ENCODE measurements around the gene JAM3. TPM values are rescaled to one million over a fixed set of nuclear protein-coding genes. Genes with fewer than 3 reads are reported as not detected.

JAM3 gene
- total RNA-seq, 2 donors from 2014 or later: 5.1 to 10.7 TPM

GRCh38 chr11:134125507-134125906 is 56.6 kb downstream of the JAM3 start:
- no peak for ATAC-seq
- DNase-seq: no peak
- intact Hi-C loops (cut with DNase I, micrococcal nuclease): no loop called here

- intact Hi-C loops (cut with DNase I, micrococcal nuclease): no loop called here
- no peak for DNase-seq
- ATAC-seq: no peak
Observed at GRCh38 chr11:134126217-134126822, 57.4 kb downstream of the JAM3 start.

GRCh38 chr11:134131628-134132244 is 62.9 kb downstream of the JAM3 start:
- DNase-seq (no peak), ATAC-seq (no peak)
- intact Hi-C loops (cut with DNase I, micrococcal nuclease): loop anchor here in 1 of 2 donors (5.0 to 10.0 kb wide), 2 partner anchors 69 to 207 kb away; no protein-coding TSS in a partner anchor

- intact Hi-C loops (cut with DNase I, micrococcal nuclease): loop anchor here in 1 of 2 donors (5.0 to 10.0 kb wide), 2 partner anchors 71 to 208 kb away; no protein-coding TSS in a partner anchor
- ATAC-seq (no peak), DNase-seq (no peak)
Observed at GRCh38 chr11:134132808-134133207, 63.9 kb downstream of the JAM3 start.

DNA sequence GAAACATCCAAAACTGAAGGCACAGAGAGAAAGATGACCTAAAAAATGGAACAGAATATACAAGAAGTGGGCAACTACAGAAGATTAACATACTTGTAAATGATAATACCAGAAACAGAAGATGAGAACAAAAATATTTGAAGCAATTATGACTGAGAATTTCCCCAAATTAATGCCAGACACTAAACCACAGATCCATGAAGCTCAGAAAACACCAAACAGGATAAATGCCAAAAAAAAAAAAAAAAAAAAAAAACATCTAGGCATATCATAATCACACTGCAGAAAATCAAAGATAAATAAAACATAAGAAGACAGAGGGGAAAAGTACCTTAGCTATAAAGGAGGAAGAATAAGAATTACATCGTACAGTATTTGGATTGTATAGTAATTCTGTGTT is 65.3 kb downstream of the JAM3 start:
- no peak for DNase-seq
- intact Hi-C loops (cut with DNase I, micrococcal nuclease): loop anchor here in 1 of 2 donors (5.0 to 10.0 kb wide), 2 partner anchors 72 to 209 kb away; no protein-coding TSS in a partner anchor
- no peak for ATAC-seq

- no peak for ATAC-seq
- intact Hi-C loops (cut with DNase I, micrococcal nuclease): loop anchor here in 1 of 2 donors (2.0 to 10.0 kb wide), 2 partner anchors 88 to 214 kb away; no protein-coding TSS in a partner anchor
- no peak for DNase-seq
Observed at GRCh38 chr11:134138376-134138775, 69.5 kb downstream of the JAM3 start.

- ATAC-seq (no peak), DNase-seq (no peak)
- intact Hi-C loops (cut with DNase I, micrococcal nuclease): loop anchor here in 1 of 2 donors (2.0 to 10.0 kb wide), 2 partner anchors 89 to 215 kb away; no protein-coding TSS in a partner anchor
Observed at GRCh38 chr11:134139303-134139872, 70.5 kb downstream of the JAM3 start.

- ATAC-seq: peak; percentile 84
- intact Hi-C loops (cut with DNase I, micrococcal nuclease): loop anchor here (2.0 to 10.0 kb wide), 3 partner anchors 89 to 215 kb away; no protein-coding TSS in a partner anchor
Observed at GRCh38 chr11:134139873-134140331, 71.0 kb downstream of the JAM3 start.

DNA sequence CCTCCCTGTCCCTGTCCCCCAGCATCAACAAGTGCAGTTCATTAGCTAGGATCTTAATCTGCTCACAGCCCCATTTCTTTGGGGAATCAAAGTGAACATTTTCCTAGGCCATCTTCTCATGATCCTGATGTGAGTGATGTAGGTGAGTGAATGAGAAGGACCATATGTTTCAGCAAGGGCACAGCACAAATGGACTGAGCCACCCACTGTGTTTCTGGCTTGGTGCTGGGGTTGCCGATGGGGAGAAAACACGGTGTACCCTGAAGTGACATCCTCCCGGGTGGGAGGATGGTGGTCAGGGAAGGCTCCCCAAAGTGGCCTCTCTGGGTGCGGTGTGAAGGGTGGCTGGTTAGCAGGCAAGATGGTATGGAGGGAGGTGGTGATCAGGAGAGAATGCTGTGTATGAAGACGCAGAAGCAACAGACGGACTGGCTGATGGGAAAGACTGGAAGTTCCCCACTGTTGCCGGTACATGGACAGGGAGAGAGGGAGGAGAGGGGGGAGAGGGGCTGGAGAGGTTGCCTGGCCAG is 72.2 kb downstream of the JAM3 start:
- intact Hi-C loops (cut with DNase I, micrococcal nuclease): loop anchor here in 1 of 2 donors (10.0 kb wide), 2 partner anchors 96 to 216 kb away; no protein-coding TSS in a partner anchor
- ATAC-seq (no peak), DNase-seq (no peak)

More at GRCh38 chr11:134139873-134140331, 71.0 kb downstream of the JAM3 start:
- DNase-seq: peak; percentile 37 to 39

DNA sequence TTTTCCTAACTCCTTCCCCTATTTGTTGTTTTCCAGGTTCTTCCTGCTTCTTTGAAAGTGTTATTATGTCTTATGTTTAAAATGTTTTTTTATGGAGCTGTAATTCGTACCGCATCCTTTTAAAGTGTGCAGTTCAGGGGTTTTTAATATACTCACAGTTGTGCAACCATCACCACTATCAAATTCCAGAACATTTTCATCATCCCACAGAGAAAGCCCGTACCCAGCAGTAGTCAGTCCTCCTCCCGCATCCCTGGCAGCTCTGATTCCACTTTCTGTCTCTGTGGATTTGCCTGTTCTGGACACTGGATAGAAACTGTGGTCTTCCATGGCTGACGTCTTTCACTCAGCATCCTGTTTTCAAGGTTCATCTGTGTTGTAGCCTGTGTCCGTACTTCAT is 73.7 kb downstream of the JAM3 start:
- DNase-seq: no peak
- intact Hi-C loops (cut with DNase I, micrococcal nuclease): loop anchor here in 1 of 2 donors (10.0 kb wide), 2 partner anchors 98 to 218 kb away; no protein-coding TSS in a partner anchor

DNA sequence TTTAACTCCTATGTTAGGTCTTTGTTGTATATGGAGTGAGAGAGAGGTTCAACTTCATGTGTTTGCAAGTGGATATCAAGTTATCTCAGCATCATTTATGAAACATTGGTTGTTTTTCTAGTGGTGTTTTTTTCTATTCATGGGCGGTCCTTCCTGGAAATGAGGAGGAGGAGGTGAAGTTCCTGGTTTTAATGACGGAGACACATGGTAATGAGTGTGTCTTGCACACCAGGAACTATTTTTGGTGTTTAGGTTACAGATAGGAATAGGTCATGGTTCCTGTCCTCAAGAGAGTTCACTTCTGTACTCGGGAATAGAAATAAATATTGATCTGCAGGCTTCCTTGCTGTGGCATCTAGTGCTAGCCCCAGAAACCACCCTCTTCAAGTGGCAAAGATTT is 74.9 kb downstream of the JAM3 start:
- no peak for DNase-seq
- no peak for ATAC-seq
- intact Hi-C loops (cut with DNase I, micrococcal nuclease): loop anchor here in 1 of 2 donors (10.0 kb wide), 2 partner anchors 99 to 219 kb away; no protein-coding TSS in a partner anchor

More for the DNA sequence above, 73.7 kb downstream of the JAM3 start:
- ATAC-seq: no peak

DNA sequence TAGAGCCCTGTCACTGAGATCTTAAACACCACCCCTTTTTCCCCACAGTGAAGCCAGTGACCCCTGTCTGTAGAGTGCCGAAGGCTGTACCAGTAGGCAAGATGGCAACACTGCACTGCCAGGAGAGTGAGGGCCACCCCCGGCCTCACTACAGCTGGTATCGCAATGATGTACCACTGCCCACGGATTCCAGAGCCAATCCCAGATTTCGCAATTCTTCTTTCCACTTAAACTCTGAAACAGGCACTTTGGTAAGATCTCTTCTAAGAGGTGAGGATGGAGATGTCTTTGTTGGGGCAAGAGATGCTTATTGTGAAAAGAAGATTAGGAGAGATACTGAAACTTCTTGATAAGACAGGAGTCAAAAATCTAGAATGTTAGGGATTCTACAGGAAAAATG is 75.9 kb downstream of the JAM3 start:
- no peak for ATAC-seq
- DNase-seq: no peak
- intact Hi-C loops (cut with DNase I, micrococcal nuclease): loop anchor here in 1 of 2 donors (10.0 kb wide), 2 partner anchors 100 to 220 kb away; no protein-coding TSS in a partner anchor

DNA sequence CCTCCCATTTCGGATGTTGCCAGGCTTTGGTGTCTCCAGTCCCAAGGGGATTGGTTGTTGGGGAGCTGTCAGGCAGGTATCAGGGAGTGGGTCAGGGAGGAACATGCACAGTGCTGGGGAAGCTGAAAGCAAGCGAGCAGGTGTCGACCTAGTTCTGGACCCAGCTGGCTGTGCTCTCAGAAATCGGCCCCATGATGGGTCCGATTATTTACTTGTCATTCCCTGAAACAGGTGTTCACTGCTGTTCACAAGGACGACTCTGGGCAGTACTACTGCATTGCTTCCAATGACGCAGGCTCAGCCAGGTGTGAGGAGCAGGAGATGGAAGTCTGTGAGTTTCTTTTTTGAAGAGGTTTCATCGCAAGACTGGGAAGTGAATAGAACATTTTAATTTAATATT is 76.8 kb downstream of the JAM3 start:
- intact Hi-C loops (cut with DNase I, micrococcal nuclease): loop anchor here in 1 of 2 donors (10.0 kb wide), 2 partner anchors 101 to 221 kb away; no protein-coding TSS in a partner anchor
- DNase-seq: no peak
- ATAC-seq: no peak

DNA sequence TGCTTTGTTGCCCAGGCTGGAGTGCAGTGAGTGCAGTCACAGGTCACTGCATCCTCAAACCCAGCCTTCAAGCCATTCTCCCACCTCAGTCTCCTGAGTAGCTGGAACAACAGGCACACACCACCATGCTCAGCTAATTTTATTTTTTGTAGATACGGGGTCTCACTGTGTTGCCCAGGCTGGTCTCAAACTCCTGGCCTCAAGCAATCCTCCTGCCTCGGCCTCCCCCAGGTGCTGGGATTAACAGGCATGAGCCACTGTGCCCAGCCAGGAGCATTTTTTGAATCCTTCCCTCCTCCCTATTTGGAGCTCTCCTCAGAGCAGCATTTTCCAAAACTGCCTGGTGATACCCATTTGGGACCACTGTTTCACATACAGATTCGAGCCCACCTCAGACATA is 77.7 kb downstream of the JAM3 start:
- DNase-seq (no peak), ATAC-seq (no peak)
- intact Hi-C loops (cut with DNase I, micrococcal nuclease): loop anchor here in 1 of 2 donors (10.0 kb wide), 2 partner anchors 102 to 222 kb away; no protein-coding TSS in a partner anchor

DNA sequence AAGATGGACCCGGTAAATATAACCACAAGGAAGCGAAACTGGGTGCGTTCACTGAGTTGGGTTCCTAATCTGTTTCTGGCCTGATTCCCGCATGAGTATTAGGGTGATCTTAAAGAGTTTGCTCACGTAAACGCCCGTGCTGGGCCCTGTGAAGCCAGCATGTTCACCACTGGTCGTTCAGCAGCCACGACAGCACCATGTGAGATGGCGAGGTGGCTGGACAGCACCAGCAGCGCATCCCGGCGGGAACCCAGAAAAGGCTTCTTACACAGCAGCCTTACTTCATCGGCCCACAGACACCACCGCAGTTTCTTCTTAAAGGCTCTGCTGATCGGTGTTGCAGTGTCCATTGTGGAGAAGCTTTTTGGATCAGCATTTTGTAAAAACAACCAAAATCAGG is 80.5 kb downstream of the JAM3 start:
- intact Hi-C loops (cut with DNase I, micrococcal nuclease): loop anchor here in 1 of 2 donors (10.0 kb wide), 2 partner anchors 105 to 225 kb away; no protein-coding TSS in a partner anchor
- ATAC-seq: no peak

DNA sequence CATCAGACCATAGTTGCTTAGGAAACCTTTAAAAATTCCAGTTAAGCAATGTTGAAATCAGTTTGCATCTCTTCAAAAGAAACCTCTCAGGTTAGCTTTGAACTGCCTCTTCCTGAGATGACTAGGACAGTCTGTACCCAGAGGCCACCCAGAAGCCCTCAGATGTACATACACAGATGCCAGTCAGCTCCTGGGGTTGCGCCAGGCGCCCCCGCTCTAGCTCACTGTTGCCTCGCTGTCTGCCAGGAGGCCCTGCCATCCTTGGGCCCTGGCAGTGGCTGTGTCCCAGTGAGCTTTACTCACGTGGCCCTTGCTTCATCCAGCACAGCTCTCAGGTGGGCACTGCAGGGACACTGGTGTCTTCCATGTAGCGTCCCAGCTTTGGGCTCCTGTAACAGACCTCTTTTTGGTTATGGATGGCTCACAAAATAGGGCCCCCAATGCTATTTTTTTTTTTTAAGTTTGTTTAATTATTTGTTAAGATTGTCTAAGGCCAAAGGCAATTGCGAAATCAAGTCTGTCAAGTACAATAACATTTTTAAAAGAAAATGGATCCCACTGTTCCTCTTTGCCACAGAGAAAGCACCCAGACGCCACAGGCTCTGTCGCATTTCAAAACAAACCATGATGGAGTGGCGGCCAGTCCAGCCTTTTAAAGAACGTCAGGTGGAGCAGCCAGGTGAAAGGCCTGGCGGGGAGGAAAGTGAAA is 81.5 kb downstream of the JAM3 start:
- DNase-seq: no peak
- intact Hi-C loops (cut with DNase I, micrococcal nuclease): no loop called here
- ATAC-seq: no peak

More for the DNA sequence above, 80.5 kb downstream of the JAM3 start:
- DNase-seq: no peak

GRCh38 chr11:134151083-134151747 is 82.3 kb downstream of the JAM3 start:
- intact Hi-C loops (cut with DNase I, micrococcal nuclease): no loop called here
- DNase-seq (no peak), ATAC-seq (no peak)

DNA sequence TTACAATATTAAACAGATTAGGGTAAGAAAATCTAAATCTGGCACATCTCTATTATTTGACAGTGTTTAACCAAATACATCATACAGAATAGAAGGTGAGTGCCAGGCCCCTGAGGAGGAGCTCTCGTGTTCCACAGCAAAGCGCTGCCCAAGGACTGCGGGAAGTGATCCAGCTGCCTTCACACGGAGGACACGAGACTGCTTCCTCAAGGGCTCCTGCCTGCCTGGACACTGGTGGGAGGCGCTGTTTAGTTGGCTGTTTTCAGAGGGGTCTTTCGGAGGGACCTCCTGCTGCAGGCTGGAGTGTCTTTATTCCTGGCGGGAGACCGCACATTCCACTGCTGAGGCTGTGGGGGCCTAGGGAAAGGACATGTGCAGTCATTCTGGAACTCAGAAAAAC is 83.8 kb downstream of the JAM3 start:
- ATAC-seq (no peak), DNase-seq (no peak)
- intact Hi-C loops (cut with DNase I, micrococcal nuclease): no loop called here
